Spleen (tissue), 11 donors: Measurements from ENCODE around the gene TMEM209. TPM values are rescaled to one million over a fixed set of nuclear protein-coding genes. Genes with fewer than 3 reads are reported as not detected.

Experiments
- DNase-seq: peaks from one replicate; pipeline ENCODE4 v3.0.0-alpha.2; 2020
- H3K27ac ChIP-seq, 8 donors: fragments of 200-600 bp; sonication (generic) in 7 of 8; 1 replicate in 4 of 8; 2 replicates in 4 of 8; pipeline versions ENCODE4 v1.5.0 to v1.8.0; 2016 to 2021; ENCODE audit warnings: inconsistent platforms in 4 of 8, mild to moderate bottlenecking in 4 of 8, moderate library complexity in 1 of 8
- H3K27me3 ChIP-seq, 7 donors: fragments of 200-600 bp; sonication (generic) in 6 of 7; replicated peaks in 1 of 7; 1 replicate in 4 of 7; 2 replicates in 3 of 7; pipeline versions ENCODE4 v1.5.0 to v1.8.0; 2016 to 2021; ENCODE audit warnings: inconsistent platforms in 3 of 7, mild to moderate bottlenecking in 1 of 7
- H3K36me3 ChIP-seq, 6 donors: fragments of 200-600 bp; sonication (generic) in 5 of 6; 1 replicate in 4 of 6; 2 replicates in 2 of 6; pipeline versions ENCODE4 v1.5.0 to v1.8.0; 2016 to 2021; ENCODE audit warnings: inconsistent platforms in 2 of 6
- H3K4me1 ChIP-seq, 6 donors: fragments of 200-600 bp; sonication (generic) in 5 of 6; 1 replicate in 3 of 6; 2 replicates in 3 of 6; pipeline versions ENCODE4 v1.5.0 to v1.8.0; 2016 to 2021; ENCODE audit warnings: inconsistent platforms in 3 of 6
- H3K4me3 ChIP-seq, 8 donors: fragments of 200-600 bp; sonication (generic) in 7 of 8; 1 replicate in 4 of 8; 2 replicates in 4 of 8; pipeline versions ENCODE4 v1.5.0 to v1.8.0; 2016 to 2021; ENCODE audit warnings: inconsistent platforms in 4 of 8, mild to moderate bottlenecking in 4 of 8, moderate library complexity in 2 of 8
- H3K9me3 ChIP-seq, 8 donors: fragments of 200-600 bp; sonication (generic) in 7 of 8; 1 replicate in 4 of 8; 2 replicates in 4 of 8; pipeline versions ENCODE4 v1.5.0 to v1.8.0; 2016 to 2021; ENCODE audit warnings: inconsistent platforms in 4 of 8
- POLR2A ChIP-seq, 3 donors: fragments of 450-650 bp; IDR thresholded peaks; one replicate each; pipeline ENCODE4 v1.5.1; 2017; ENCODE audit warnings: antibody characterized with exemption in 3 of 3, mild to moderate bottlenecking in 1 of 3
- POLR2AphosphoS5 ChIP-seq, 3 donors: sonication (generic); formaldehyde crosslinking; IDR thresholded peaks; one replicate each; pipeline ENCODE4 v1.5.1; 2017; ENCODE audit warnings: antibody characterized with exemption in 3 of 3
- WGBS, 5 donors: extraction: QIAGEN DNeasy Blood & Tissue Kit in 3 of 5; methylation state at CpG; one replicate each; pipeline versions ENCODE4 v1.1.5 to v1.1.7; 2013 to 2018; 5-methylcytosine and 5-hydroxymethylcytosine counted together
- intact Hi-C: fragments of 100-400 bp; cut with DNase I; formaldehyde crosslinking; loops from one replicate; pipeline ENCODE4 v1.15.0; 2023; ENCODE audit warnings: low total_unique reads
- polyA plus RNA-seq, 3 donors: library from polyadenylated mRNA; stranded (reverse); fragments of 200-250 nt; gene quantifications; one replicate each; pipeline ENCODE4 v1.2.1, GENCODE V29; 2013
- total RNA-seq, 7 donors: library from RNA; depleted of rRNA in 3 of 7; stranded (reverse); fragments of >200 nt in 3 of 7; fragmentation: NEBNext Ultra II Directional in 4 of 7; extraction: Animal tissue kit (Norgen Biotek cat#: 25700) in 4 of 7; gene quantifications; one replicate each; pipeline versions ENCODE4 v1.1.0 to v1.2.1, GENCODE V29; 2016 to 2021
- TF ChIP-seq, protein P1 (sequence below), 11 experiments: fragments of 200-600 bp in 7 of 11; fragments of 450-650 bp in 4 of 11; sonication (generic) in 4 of 11; IDR thresholded peaks in 8 of 11; conservative IDR thresholded peaks in 3 of 11; 1 replicate in 7 of 11; 2 replicates in 4 of 11; pipeline versions ENCODE4 v1.4.0 to v1.8.0; 2016 to 2021; ENCODE audit warnings: antibody characterized with exemption in 11 of 11, inconsistent platforms in 4 of 11, mild to moderate bottlenecking in 1 of 11
- donor health status: healthy with polysubstance abuse.
- donor health status: DM: no; HTN: no; CAD: no; lungs with moderate emphysema.
- donor health status: DM: no; HTN: no; CAD: no.
- donor health status: Bipolar disorder and iron deficiency.
- donor health status: healthy.
- donor health status: DM: no; HTN: no; CAD: no.
- donor health status: DM: yes; HTN: yes; CAD: no.

Gene TMEM209
- total and polyA plus RNA-seq, 10 donors: 5.9 to 25.4 (median 17.4) TPM

- intact Hi-C loops: no loop called here
- WGBS, 5 donors: 79 to 91% (median 81%) methylated on average over 16 to 17 of the region's 17 CpGs
- no peak for TF ChIP-seq POLR2A (IDR thresholded peaks at IDR 0.05)
- TF ChIP-seq POLR2AphosphoS5 (IDR thresholded peaks at IDR 0.05): no peak
- TF ChIP-seq, protein P1, sequence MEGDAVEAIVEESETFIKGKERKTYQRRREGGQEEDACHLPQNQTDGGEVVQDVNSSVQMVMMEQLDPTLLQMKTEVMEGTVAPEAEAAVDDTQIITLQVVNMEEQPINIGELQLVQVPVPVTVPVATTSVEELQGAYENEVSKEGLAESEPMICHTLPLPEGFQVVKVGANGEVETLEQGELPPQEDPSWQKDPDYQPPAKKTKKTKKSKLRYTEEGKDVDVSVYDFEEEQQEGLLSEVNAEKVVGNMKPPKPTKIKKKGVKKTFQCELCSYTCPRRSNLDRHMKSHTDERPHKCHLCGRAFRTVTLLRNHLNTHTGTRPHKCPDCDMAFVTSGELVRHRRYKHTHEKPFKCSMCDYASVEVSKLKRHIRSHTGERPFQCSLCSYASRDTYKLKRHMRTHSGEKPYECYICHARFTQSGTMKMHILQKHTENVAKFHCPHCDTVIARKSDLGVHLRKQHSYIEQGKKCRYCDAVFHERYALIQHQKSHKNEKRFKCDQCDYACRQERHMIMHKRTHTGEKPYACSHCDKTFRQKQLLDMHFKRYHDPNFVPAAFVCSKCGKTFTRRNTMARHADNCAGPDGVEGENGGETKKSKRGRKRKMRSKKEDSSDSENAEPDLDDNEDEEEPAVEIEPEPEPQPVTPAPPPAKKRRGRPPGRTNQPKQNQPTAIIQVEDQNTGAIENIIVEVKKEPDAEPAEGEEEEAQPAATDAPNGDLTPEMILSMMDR (IDR thresholded peaks at IDR 0.05 in 8 of 11, conservative IDR thresholded peaks at IDR 0.05 in 3 of 11): no peak
- Histone ChIP-seq H3K4me3 (no peak overlapping the region), H3K27me3 (no peaks in the 10 kb centered on the region), H3K36me3 (no peaks in the 10 kb centered on the region), H3K27ac (peak overlapping the region in 1 of 8 donors; percentile 40), H3K4me1 (peaks cover 0 to 59% (median 23%) of the 10 kb centered on the region in 6 donors), H3K9me3 (peaks cover 0 to 14% (median 8%) of the 10 kb centered on the region in 8 donors)
- no peak for DNase-seq
Observed at GRCh38 chr7:130152493-130153210, 52.6 kb downstream of the TMEM209 start.

DNA sequence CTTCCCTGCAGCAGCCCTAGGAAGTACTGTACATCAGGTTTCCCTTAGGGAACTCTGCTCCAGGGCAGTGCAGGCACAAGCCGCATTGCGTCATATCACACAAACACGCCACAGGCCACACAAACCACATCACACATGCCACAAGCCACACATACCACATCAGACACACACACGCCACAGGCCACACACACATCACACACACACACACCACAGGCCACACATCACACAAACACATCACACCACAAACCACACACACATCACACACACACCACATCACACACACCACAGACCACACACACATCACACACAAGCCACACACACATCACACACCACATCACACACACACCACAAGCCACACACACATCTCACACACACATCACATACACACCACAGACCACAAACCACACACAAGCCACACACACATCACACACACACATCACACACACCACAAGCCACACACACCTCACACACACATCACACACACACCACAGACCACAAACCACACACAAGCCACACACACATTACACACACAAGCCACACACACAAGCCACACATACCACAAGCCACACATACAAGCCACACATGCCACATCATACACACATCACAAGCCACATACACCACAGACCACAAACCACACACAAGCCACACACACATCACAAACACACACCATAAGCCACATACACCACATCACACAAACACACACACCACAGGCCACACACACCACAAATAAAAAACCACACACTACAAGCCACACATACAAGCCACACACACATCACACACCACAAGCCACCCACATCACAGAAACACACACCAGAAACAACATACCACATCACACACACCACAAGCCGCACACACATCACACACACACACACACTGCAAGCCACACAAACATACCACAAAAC, 53.4 kb downstream of the TMEM209 start:
- intact Hi-C loops: no loop called here
- H3K27me3 ChIP-seq: no peaks in the 10 kb centered on the region
- H3K36me3 ChIP-seq: no peaks in the 10 kb centered on the region
- no peak overlapping the region for H3K4me3 ChIP-seq
- peaks cover 0 to 59% (median 23%) of the 10 kb centered on the region in 6 donors for H3K4me1 ChIP-seq
- WGBS, 5 donors: 41 to 51% (median 46%) methylated on average over 5 of the region's 5 CpGs
- peaks cover 0 to 14% (median 8%) of the 10 kb centered on the region in 8 donors for H3K9me3 ChIP-seq
- no peak for DNase-seq
- peak overlapping the region in 1 of 8 donors; percentile 40 for H3K27ac ChIP-seq
- TF ChIP-seq, protein P1 (IDR thresholded peaks at IDR 0.05 in 8 of 11, conservative IDR thresholded peaks at IDR 0.05 in 3 of 11): no peak
- TF ChIP-seq POLR2AphosphoS5 (IDR thresholded peaks at IDR 0.05) (no peak), POLR2A (IDR thresholded peaks at IDR 0.05) (no peak)

GRCh38 chr7:130150587-130150986, 54.6 kb downstream of the TMEM209 start:
- no peaks in the 10 kb centered on the region for H3K36me3 ChIP-seq
- peaks cover 0 to 1% (median 0%) of the 10 kb centered on the region in 8 donors for H3K9me3 ChIP-seq
- no peaks in the 10 kb centered on the region for H3K27me3 ChIP-seq
- H3K4me1 ChIP-seq: peaks cover 0 to 63% (median 23%) of the 10 kb centered on the region in 6 donors
- peak overlapping the region in 7 of 8 donors; percentile 9 to 83 (median 64) for H3K27ac ChIP-seq
- no peak overlapping the region for H3K4me3 ChIP-seq
- intact Hi-C loops: no loop called here
- 50 to 81% (median 77%) methylated on average over 9 to 11 of the region's 11 CpGs for WGBS, 5 donors
- peak; percentile 77 for DNase-seq
- TF ChIP-seq POLR2A (IDR thresholded peaks at IDR 0.05) (no peak), POLR2AphosphoS5 (IDR thresholded peaks at IDR 0.05) (peak in 1 of 3 donors; percentile 33)
- TF ChIP-seq, protein P1 (IDR thresholded peaks at IDR 0.05 in 8 of 11, conservative IDR thresholded peaks at IDR 0.05 in 3 of 11): peak in 1 of 11 experiments; percentile 6
